Retina (tissue), 1 donor: ENCODE measurements around the gene PIGB.
"Not testable (repeated sequence)": the region's sequence is repeated elsewhere in the genome, so short reads cannot be mapped to it uniquely, and the experiment has no call there.

Source experiments
- DNase-seq: peaks from one replicate; pipeline ENCODE4 v3.0.0-alpha.2; 2016

The PIGB gene

DNA sequence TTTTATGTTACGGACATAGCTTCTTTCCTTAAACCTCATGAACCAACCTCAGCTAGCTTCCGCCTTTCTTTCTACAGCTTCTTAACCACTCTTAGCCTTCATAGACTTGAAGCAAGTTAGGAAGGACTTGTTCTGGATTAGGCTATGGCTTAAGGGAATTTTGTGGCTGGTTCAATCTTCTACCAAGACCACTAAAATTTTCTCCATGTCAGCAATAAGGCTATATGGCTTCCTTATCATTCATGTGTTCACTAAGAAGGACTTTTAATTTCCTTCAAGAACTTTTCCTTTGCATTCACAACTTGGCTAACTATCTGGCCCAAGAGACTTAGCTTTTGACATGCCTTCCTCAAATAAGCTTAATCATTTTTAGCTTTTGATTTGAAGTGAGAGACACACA lies 64.7 kb downstream of the PIGB start:
- no peak for DNase-seq

DNA sequence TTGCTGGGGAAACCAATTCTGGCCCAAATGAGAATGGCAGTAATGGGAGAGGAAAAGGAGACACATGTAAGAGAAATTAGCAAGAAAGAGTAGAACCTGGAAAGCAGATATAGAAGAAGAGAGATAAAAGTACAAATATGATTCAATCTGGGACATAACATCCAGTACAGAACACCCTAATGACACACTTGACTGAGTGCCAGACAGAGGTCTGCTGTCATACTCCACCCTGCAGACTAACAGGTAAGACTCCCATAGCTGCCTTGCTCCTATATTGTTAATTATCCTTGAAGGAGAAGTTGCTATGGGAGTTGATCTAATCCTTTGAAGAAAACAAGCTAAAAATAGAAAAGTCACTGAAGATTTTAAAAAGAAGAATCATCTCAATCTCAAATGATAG lies 68.0 kb downstream of the PIGB start:
- no peak for DNase-seq

GRCh38 chr15:55389264-55389607 lies 70.2 kb downstream of the PIGB start:
- no peak for DNase-seq

DNA sequence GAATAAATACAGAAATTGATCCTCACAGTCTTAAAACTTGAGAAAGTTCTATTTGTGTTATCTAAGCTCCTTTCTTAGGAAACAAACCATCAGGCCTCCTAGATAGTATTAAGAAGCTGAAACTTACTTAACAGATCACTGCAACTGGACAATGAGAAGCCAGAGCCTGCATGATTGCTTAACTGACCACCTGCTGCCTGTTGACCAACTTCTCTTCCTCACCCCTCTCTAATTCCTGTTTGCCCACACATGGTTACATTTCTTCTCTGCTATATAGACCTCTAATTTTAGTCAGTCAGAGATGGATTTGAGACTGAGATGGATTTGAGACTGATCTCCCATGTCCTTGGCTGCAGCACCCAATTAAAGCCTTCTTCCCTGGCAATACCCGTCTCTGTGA lies 75.7 kb downstream of the PIGB start:
- no peak for DNase-seq

DNA sequence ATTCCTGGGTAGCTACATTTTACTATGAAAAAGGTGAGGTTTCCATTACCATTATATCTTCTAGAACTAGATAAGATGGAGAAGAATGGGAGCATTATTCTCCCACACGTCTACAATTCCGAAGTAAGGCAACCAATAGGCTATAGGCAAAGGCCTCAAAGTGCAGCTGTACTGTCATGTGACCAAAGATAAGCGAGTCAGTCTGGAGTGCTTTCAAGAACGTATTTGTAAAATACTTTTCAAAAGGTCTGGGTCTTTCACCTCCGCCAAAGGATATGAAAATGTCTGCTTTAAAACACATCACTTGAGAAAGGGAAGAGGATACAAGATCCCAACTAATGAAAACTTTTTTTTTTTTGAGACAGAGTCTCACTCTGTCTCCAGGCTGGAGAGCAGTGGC lies 79.2 kb downstream of the PIGB start:
- no peak for DNase-seq

- not testable (repeated sequence) for DNase-seq
Measured at GRCh38 chr15:55400050-55400449, 81.0 kb downstream of the PIGB start.

DNA sequence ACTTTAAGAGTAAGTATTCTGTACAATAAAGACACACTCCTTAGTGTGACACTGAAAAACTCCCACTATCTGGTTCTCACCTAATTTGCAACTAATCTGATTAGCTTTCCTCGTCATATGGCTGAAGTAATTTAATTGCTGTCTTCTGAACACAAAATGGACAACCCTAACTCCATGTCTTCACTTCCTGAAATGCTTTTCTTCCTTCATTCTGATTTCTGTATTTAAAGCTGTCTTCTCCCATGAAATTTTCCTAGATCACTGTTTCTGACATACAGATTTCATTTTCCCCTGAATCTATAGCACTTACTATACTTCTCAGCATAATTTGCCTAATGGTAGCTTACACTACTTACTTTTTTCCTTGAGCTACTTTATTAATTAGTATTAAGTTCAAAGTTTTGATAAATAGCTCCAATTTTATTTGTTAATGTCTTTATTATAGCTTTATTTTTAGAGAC lies 82.8 kb downstream of the PIGB start:
- no peak for DNase-seq

DNA sequence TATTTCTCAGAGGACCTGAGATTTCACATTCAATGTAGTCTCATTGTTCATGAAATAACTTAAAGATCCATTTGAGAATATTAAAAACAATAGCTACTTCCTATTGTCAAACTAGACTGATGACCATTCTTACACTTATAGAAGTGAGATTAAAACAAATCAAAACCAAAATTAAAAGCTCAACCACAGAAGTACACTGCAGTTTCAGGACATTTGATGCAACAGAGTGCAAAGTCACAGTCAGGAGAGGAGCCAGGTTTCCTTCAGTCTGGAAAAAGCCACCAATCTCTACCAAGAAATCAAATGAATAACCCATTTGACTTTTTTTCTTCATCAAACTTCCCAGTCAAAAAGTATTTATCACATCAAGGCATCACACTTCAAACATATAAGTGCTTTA lies 83.7 kb downstream of the PIGB start:
- no peak for DNase-seq

GRCh38 chr15:55403531-55403930 lies 84.5 kb downstream of the PIGB start:
- no peak for DNase-seq
